HG03139 (cell line): ENCODE results near the gene ANKRD27.
A peak's percentile ranks its signal among the peaks of the same experiment; 100 is the strongest.
"Not testable (repeated sequence)": the region's sequence is repeated elsewhere in the genome, so short reads cannot be mapped to it uniquely, and the experiment has no call there.

Source experiments
- ATAC-seq: cut with Tn5 transposase; IDR thresholded peaks from one replicate; pipeline ENCODE4 v1.9.1; 2021; ENCODE audit not compliant: unreplicated experiment

Gene ANKRD27

GRCh38 chr19:32674931-32675719 lies at the start of gene ANKRD27:
Gene ANKRD27 (minus strand): TSS chr19:32675180. CDS start chr19:32659015, 16,165 bp downstream.
- peak; percentile 95 for ATAC-seq

- ATAC-seq, result no peak
Measured at GRCh38 chr19:32720936-32721250, 45.9 kb upstream of the ANKRD27 start.

- ATAC-seq, result no peak
Measured at GRCh38 chr19:32720216-32720935, 45.4 kb upstream of the ANKRD27 start.

GRCh38 chr19:32719611-32720059 lies 44.7 kb upstream of the ANKRD27 start, which contains the start of gene TDRD12:
Gene TDRD12 (plus strand): TSS chr19:32719767. CDS start chr19:32720073, 306 bp downstream.
- ATAC-seq, result no peak

- ATAC-seq, result no peak
Measured at GRCh38 chr19:32718286-32718685, 43.3 kb upstream of the ANKRD27 start.

GRCh38 chr19:32717496-32717895 lies 42.5 kb upstream of the ANKRD27 start:
- no peak for ATAC-seq

GRCh38 chr19:32716203-32716602 lies 41.2 kb upstream of the ANKRD27 start:
- ATAC-seq, result not testable (repeated sequence)

- no peak for ATAC-seq
Measured at GRCh38 chr19:32711747-32712146, 36.8 kb upstream of the ANKRD27 start.

- ATAC-seq, result no peak
Measured at GRCh38 chr19:32709032-32709431, 34.1 kb upstream of the ANKRD27 start.

- no peak for ATAC-seq
Measured at GRCh38 chr19:32708457-32708856, 33.5 kb upstream of the ANKRD27 start.

- not testable (repeated sequence) for ATAC-seq
Measured at GRCh38 chr19:32704006-32704405, 29.0 kb upstream of the ANKRD27 start.

- no peak for ATAC-seq
Measured at GRCh38 chr19:32702010-32702409, 27.0 kb upstream of the ANKRD27 start.

- not testable (repeated sequence) for ATAC-seq
Measured at GRCh38 chr19:32700129-32700528, 25.1 kb upstream of the ANKRD27 start.

GRCh38 chr19:32696771-32697170 lies 21.8 kb upstream of the ANKRD27 start:
- not testable (repeated sequence) for ATAC-seq

- ATAC-seq, result not testable (repeated sequence)
Measured at GRCh38 chr19:32695506-32695905, 20.5 kb upstream of the ANKRD27 start.

- ATAC-seq, result not testable (repeated sequence)
Measured at GRCh38 chr19:32694851-32695250, 19.9 kb upstream of the ANKRD27 start.

GRCh38 chr19:32694316-32694715 lies 19.3 kb upstream of the ANKRD27 start:
- not testable (repeated sequence) for ATAC-seq

GRCh38 chr19:32693151-32694108 lies 18.4 kb upstream of the ANKRD27 start:
- ATAC-seq, result not testable (repeated sequence)

- ATAC-seq, result no peak
Measured at GRCh38 chr19:32692727-32693061, 17.7 kb upstream of the ANKRD27 start.

- peak; percentile 40 for ATAC-seq
Measured at GRCh38 chr19:32691952-32692726, 17.2 kb upstream of the ANKRD27 start.
